GM10248 (cell line): ENCODE measurements around the gene DBH.

Experiments
- CTCF ChIA-PET: fragments of 300-600 bp; sonication (Branson Sonifier 250); formaldehyde crosslinking; extraction: SDS; loops from one replicate; lab custom pipeline; 2021; ENCODE audit warnings: antibody characterized with exemption; lab: Yijun Ruan, JAX
- POLR2A ChIA-PET: fragments of 350-650 bp; sonication (Branson Sonifier 250); formaldehyde crosslinking; extraction: SDS; loops from one replicate; lab custom pipeline; 2020; ENCODE audit warnings: antibody characterized with exemption; lab: Yijun Ruan, JAX
- DNase-seq: peaks from one replicate; pipeline ENCODE4 v3.0.0; 2012; ENCODE audit errors: extremely low spot score
- CTCF ChIP-seq: IDR thresholded peaks from 2 replicates; pipeline ENCODE4 v1.5.1; 2012; ENCODE audit warnings: mild to moderate bottlenecking, low read depth; ENCODE audit errors: extremely low read depth, missing control alignments, control extremely low read depth

DBH gene

DNA sequence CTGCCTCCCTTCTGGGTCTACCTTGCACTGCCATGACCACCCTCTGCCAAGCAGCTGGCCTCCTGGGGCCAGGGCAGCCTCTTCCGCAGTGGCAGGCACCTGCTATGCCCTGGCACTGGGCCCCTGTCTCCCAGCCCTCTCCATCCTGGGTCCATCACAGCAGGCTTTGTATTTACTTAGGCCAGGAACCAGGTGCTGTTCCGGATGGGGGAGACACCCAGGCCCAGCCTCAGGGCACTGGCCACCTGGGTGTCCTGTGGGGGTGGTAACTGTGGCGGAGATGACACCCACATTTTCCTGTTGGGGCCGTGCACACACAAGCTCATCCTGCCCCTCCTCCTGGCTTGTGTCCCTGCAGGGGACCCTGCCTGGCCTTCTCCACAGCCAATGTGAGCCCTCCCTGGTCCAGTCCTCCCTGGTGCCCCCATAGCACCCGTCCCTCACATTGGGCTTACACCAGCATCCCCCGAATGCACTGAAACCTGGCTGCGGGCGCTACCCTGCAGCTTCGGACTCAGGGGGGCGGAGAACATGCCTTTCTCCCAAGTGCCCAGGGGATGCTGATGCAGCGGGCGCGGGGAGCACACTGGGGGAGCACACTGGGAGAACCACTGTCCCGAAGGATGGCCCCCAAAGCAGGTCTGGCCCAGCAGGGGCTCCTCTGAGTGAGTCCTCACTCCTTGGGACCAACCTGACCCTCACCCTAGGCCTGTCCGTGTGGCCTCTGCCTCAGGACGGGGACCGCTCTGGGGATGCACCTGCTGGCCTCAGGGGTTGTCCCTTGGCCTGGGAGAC is 44.9 kb upstream of the DBH start:
- no peak for TF ChIP-seq CTCF
- POLR2A ChIA-PET: interaction anchor here (0.6 kb wide), 1 partner anchor 23 kb away, joined by 3 read pairs; no protein-coding TSS in a partner anchor
- no peak for DNase-seq
- CTCF ChIA-PET: no interaction called here

DNA sequence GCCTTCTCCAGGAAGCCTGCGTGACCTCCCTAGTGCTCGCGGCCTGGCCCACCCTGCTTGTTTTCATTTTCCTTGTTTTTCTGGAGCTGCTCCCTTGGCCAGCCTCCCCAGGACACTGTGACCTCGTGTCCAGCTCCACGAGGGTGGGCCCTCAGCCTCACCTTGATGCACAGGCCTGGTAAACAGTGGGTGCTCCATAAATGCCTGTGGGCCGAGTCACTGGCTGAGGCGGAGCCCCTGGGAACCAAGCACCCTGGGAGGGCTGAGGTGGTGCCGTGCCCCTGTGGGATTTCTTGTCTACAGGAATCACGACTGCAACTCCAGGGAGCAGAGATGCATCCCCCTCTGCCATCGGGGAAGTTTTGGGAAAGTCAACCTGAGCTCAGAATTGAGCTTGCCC is 44.2 kb upstream of the DBH start:
- ChIA-PET POLR2A (no interaction called here), CTCF (no interaction called here)
- no peak for DNase-seq
- no peak for TF ChIP-seq CTCF

DNA sequence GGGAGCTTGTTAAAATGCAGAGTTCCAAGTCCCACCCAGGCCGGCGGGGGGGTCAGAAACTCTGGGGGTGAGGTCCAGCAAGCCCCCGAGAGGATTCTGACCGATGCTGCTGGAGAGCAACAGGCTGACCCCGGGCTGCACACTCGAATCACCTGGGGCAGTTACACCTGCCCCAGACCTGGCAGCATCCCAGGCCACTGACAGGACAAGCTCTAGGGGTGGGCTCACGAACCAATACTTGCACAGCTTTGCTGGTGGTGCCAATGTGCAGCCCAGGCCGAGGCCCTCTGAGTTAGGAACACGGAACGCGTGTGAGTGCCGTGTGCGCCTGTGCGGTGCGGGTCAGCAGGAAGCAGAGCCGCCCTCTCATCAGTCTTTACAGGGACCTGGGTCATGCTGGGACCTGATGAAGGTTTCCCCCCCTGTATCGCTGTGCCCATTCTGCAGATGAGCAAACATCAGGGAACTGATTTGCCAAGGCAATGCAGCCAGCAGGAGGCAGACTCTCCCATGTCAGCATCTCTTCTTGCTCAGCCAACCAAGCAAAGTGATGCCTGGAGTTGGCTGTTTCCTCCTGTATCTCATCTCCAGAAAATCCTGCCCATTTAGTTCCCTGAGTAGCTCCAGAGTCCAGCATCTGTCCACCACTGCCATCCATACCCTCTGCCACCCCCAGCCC is 43.3 kb upstream of the DBH start:
- ChIA-PET CTCF (no interaction called here), POLR2A (no interaction called here)
- DNase-seq: no peak
- TF ChIP-seq CTCF: no peak

GRCh38 chr9:133593587-133594253 is 42.4 kb upstream of the DBH start:
- no peak for TF ChIP-seq CTCF
- POLR2A ChIA-PET: no interaction called here
- CTCF ChIA-PET: interaction anchor here (0.8 to 1.6 kb wide), 2 partner anchors 10 to 400 kb away, joined by 3 to 4 read pairs; no protein-coding TSS in a partner anchor
- DNase-seq: no peak

GRCh38 chr9:133594310-133594709 is 41.9 kb upstream of the DBH start:
- ChIA-PET CTCF (interaction anchor here (0.8 to 1.6 kb wide), 2 partner anchors 11 to 400 kb away, joined by 3 to 4 read pairs; no protein-coding TSS in a partner anchor), POLR2A (no interaction called here)
- no peak for DNase-seq
- TF ChIP-seq CTCF: no peak

DNA sequence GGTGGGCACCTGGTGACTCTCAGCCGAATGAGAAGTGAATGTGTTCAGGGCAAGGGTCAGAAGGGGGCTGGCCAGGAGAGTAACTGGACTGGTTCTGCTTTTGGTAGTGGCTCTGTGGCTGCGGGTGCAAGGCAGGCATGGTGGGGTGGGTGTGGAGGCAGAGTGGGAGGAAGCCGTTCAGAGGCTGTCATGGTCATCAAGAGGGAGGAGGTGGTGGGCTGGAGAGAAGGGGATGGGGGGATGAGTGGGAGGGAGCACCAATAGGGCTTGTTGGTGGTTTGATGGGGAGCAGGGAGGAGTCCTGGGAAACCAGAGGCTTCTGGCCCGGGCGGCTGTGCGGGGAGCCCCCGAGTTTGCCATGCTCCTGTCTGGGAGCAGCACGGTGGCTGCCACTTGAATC is 40.3 kb upstream of the DBH start:
- CTCF ChIA-PET: no interaction called here
- POLR2A ChIA-PET: no interaction called here
- DNase-seq: no peak
- no peak for TF ChIP-seq CTCF
